ENCODE data around the gene USP12. TPM values are rescaled to one million over a fixed set of nuclear protein-coding genes. Genes with fewer than 3 reads are reported as not detected.

The USP12 gene
- total RNA-seq, 2 experiments from 2014 or later, result 35.7 to 40.1 TPM

- H3K4me1 Mint-ChIP-seq (ENCODE audit: low read depth), result peaks cover 4% of the 10 kb centered on the region
- TF ChIP-seq, protein P1, sequence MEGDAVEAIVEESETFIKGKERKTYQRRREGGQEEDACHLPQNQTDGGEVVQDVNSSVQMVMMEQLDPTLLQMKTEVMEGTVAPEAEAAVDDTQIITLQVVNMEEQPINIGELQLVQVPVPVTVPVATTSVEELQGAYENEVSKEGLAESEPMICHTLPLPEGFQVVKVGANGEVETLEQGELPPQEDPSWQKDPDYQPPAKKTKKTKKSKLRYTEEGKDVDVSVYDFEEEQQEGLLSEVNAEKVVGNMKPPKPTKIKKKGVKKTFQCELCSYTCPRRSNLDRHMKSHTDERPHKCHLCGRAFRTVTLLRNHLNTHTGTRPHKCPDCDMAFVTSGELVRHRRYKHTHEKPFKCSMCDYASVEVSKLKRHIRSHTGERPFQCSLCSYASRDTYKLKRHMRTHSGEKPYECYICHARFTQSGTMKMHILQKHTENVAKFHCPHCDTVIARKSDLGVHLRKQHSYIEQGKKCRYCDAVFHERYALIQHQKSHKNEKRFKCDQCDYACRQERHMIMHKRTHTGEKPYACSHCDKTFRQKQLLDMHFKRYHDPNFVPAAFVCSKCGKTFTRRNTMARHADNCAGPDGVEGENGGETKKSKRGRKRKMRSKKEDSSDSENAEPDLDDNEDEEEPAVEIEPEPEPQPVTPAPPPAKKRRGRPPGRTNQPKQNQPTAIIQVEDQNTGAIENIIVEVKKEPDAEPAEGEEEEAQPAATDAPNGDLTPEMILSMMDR (IDR thresholded peaks at IDR 0.05), result no peak
- no peak for ATAC-seq
- no peaks in the 10 kb centered on the region for H3K36me3 Mint-ChIP-seq (ENCODE audit: low read depth)
- intact Hi-C loops (cut with micrococcal nuclease), result no loop called here
- H3K27me3 Mint-ChIP-seq, result peaks cover 12% of the 10 kb centered on the region
- CTCF ChIA-PET, result no interaction called here
- no peaks in the 10 kb centered on the region for H3K9me3 Mint-ChIP-seq
- POLR2A ChIA-PET, result no interaction called here
- no peak overlapping the region for H3K4me3 Mint-ChIP-seq
- H3K27ac Mint-ChIP-seq, result no peak overlapping the region
- no peak for DNase-seq
These were observed 133.3 kb downstream of the USP12 start for GRCh38 chr13:27038323-27038722.

DNA sequence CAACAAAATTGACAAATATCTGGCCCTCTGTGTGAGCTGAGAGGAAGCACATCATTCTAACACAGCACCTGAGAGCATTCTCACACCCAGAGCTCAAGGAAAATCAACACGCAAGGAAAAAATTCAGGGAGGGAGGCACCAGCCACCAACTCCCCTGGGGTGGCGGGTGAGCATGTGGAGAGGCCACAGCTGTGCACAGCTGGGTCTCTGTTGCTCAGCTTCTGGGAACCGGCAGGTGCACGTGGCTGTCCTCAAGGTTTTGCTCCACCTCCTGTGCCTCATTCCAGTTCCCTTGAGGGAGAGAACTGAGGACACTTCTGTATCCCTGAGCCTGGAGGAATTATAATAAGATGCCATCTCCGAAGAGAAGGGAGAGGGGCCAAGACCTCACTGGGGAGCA lies 134.0 kb downstream of the USP12 start:
- ChIA-PET CTCF (interaction anchor here (0.7 kb wide), 1 partner anchor 325 kb away, joined by 3 read pairs; no protein-coding TSS in a partner anchor), POLR2A (no interaction called here)
- intact Hi-C loops (cut with micrococcal nuclease), result no loop called here
- DNase-seq (no peak), ATAC-seq (no peak)
- TF ChIP-seq, protein P1 (IDR thresholded peaks at IDR 0.05), result no peak
- Mint-ChIP-seq H3K27ac (no peak overlapping the region), H3K27me3 (peaks cover 12% of the 10 kb centered on the region), H3K4me1 (ENCODE audit: low read depth) (peaks cover 4% of the 10 kb centered on the region), H3K36me3 (ENCODE audit: low read depth) (no peaks in the 10 kb centered on the region), H3K4me3 (no peak overlapping the region), H3K9me3 (no peaks in the 10 kb centered on the region)

DNA sequence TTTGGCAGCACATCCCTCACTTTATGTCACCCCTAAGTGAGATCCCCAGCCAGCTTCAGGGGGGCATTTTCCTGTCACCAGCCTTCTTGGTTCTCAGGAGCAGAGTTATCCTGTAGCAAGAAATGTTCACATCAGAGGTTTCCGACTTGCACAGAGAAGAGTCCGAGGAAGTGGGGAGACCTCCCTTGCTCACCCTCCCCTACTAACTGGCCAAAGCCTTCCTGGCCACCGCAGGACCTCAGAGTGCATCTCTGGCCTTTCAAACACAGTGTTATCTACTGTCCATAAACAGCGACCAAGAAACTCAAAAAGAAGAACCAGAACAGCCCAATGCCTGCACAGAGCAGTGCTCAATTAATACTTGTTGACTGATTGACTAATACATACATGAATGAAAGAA lies 134.4 kb downstream of the USP12 start:
- no peak overlapping the region for H3K4me3 Mint-ChIP-seq
- H3K4me1 Mint-ChIP-seq (ENCODE audit: low read depth), result peaks cover 4% of the 10 kb centered on the region
- ChIA-PET POLR2A (no interaction called here), CTCF (interaction anchor here (0.7 kb wide), 1 partner anchor 325 kb away, joined by 3 read pairs; no protein-coding TSS in a partner anchor)
- intact Hi-C loops (cut with micrococcal nuclease), result no loop called here
- peaks cover 12% of the 10 kb centered on the region for H3K27me3 Mint-ChIP-seq
- DNase-seq, result no peak
- TF ChIP-seq, protein P1 (IDR thresholded peaks at IDR 0.05), result no peak
- no peaks in the 10 kb centered on the region for H3K36me3 Mint-ChIP-seq (ENCODE audit: low read depth)
- H3K27ac Mint-ChIP-seq, result no peak overlapping the region
- no peak for ATAC-seq
- no peaks in the 10 kb centered on the region for H3K9me3 Mint-ChIP-seq

DNA sequence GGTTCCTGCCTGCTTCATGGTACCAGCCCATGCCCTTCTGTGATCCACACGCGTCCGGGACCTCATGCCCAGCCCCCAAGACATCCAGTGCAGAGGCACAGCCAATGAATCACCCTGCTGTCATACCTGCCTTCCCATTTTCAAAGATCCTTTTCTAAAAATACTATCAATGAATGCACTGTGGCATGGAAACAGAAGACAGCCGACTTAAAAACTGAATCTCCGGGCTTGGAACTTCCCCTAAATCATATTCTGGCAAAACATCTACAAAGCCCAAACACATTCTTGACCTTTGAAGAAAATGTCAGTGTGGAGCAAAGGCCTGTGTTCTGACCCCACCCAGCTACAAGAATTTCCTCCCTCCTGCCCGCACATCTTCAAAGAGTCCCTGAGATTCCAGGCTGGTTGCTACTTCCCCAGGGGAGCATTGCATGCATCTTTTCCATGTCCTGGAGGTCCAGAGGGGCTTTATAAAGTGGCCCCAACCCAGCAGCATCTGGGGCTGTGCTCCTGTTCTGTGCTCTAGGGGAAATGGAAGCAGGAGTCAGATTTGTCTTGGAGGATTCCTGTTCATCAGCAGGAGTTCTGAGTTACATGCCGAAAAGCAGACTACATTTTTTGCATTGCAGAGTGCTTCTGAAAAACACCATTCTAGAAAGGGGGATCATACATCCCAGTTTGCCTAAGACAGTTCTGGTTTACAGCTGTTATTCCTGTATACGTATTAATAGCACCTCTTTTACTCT lies 135.2 kb downstream of the USP12 start:
- intact Hi-C loops (cut with micrococcal nuclease), result no loop called here
- Mint-ChIP-seq H3K9me3 (no peaks in the 10 kb centered on the region), H3K4me3 (no peak overlapping the region), H3K4me1 (ENCODE audit: low read depth) (peaks cover 4% of the 10 kb centered on the region), H3K36me3 (ENCODE audit: low read depth) (no peaks in the 10 kb centered on the region), H3K27ac (no peak overlapping the region), H3K27me3 (peaks cover 12% of the 10 kb centered on the region)
- TF ChIP-seq, protein P1 (IDR thresholded peaks at IDR 0.05), result no peak
- DNase-seq, result no peak
- CTCF ChIA-PET, result interaction anchor here (2.0 kb wide), 1 partner anchor 51 kb away, joined by 5 read pairs; no protein-coding TSS in a partner anchor
- ATAC-seq, result no peak
- POLR2A ChIA-PET, result no interaction called here

- Mint-ChIP-seq H3K4me3 (no peak overlapping the region), H3K36me3 (ENCODE audit: low read depth) (no peaks in the 10 kb centered on the region), H3K27ac (no peak overlapping the region), H3K4me1 (ENCODE audit: low read depth) (peaks cover 4% of the 10 kb centered on the region), H3K27me3 (peaks cover 12% of the 10 kb centered on the region), H3K9me3 (no peaks in the 10 kb centered on the region)
- TF ChIP-seq, protein P1 (IDR thresholded peaks at IDR 0.05), result no peak
- CTCF ChIA-PET, result interaction anchor here (2.0 kb wide), 1 partner anchor 50 kb away, joined by 5 read pairs; no protein-coding TSS in a partner anchor
- ATAC-seq (no peak), DNase-seq (no peak)
- POLR2A ChIA-PET, result no interaction called here
- intact Hi-C loops (cut with micrococcal nuclease), result no loop called here
These were observed 135.7 kb downstream of the USP12 start for GRCh38 chr13:27035892-27036235.
